Measurements from ENCODE around the gene SEMG2. TPM values are rescaled to one million over a fixed set of nuclear protein-coding genes. Genes with fewer than 3 reads are reported as not detected.

The SEMG2 gene
- total RNA-seq, 1 donor from 2014 or later: not detected

DNA sequence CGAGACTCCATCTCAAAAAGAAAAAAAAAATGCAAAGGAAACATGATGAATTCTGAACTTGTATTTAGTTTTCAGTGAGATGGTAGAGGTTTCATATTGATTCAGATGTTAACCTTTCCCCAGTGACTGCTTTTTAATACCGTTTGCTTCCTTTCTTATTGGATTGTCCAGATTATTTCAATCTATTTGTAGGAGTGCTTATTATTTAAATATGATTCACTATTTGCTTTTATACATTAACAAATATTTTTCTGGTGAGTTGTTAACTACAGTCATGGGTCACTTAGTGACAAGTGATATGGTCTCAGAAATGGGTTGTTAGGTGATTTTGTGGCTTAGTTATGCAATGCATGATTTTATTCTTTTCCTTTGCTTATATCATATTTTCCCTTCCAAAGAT is 38.1 kb upstream of the SEMG2 start:
- TF ChIP-seq, protein P1, sequence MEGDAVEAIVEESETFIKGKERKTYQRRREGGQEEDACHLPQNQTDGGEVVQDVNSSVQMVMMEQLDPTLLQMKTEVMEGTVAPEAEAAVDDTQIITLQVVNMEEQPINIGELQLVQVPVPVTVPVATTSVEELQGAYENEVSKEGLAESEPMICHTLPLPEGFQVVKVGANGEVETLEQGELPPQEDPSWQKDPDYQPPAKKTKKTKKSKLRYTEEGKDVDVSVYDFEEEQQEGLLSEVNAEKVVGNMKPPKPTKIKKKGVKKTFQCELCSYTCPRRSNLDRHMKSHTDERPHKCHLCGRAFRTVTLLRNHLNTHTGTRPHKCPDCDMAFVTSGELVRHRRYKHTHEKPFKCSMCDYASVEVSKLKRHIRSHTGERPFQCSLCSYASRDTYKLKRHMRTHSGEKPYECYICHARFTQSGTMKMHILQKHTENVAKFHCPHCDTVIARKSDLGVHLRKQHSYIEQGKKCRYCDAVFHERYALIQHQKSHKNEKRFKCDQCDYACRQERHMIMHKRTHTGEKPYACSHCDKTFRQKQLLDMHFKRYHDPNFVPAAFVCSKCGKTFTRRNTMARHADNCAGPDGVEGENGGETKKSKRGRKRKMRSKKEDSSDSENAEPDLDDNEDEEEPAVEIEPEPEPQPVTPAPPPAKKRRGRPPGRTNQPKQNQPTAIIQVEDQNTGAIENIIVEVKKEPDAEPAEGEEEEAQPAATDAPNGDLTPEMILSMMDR (conservative IDR thresholded peaks at IDR 0.05; ENCODE audit: low read depth, low read length): no peak
- H3K4me3 ChIP-seq (ENCODE audit: low read depth, low read length): no peak overlapping the region
- DNase-seq (ENCODE audit: low read depth): no peak

DNA sequence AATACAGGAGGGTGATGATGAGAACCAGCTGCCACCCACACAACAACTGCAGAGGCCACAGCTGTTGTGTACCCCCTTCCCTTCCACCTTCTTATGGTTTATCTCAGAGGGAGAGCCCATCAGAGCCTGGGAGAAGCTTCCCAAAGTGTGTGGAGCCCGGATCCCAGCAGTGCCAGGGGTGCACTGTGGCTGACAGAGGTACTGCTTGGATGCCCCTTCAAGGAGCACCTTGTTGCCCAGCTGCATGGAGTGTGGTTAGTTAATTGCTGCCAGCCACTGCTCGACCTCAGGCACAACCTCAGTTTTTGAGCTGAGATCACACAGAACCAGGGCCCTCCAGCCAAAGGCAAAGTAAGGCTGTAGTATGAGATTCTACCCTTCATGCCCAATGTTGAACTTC is 33.5 kb upstream of the SEMG2 start:
- DNase-seq (ENCODE audit: low read depth): no peak
- H3K4me3 ChIP-seq (ENCODE audit: low read depth, low read length): no peak overlapping the region
- TF ChIP-seq, protein P1 (conservative IDR thresholded peaks at IDR 0.05; ENCODE audit: low read depth, low read length): no peak

- no peak overlapping the region for H3K4me3 ChIP-seq (ENCODE audit: low read depth, low read length)
- TF ChIP-seq, protein P1 (conservative IDR thresholded peaks at IDR 0.05; ENCODE audit: low read depth, low read length): no peak
- no peak for DNase-seq (ENCODE audit: low read depth)
Observed at GRCh38 chr20:45189067-45189609, 32.0 kb upstream of the SEMG2 start.

- H3K4me3 ChIP-seq (ENCODE audit: low read depth, low read length): no peak overlapping the region
- TF ChIP-seq, protein P1 (conservative IDR thresholded peaks at IDR 0.05; ENCODE audit: low read depth, low read length): no peak
- no peak for DNase-seq (ENCODE audit: low read depth)
Observed at GRCh38 chr20:45189861-45190260, 31.3 kb upstream of the SEMG2 start.

- H3K4me3 ChIP-seq (ENCODE audit: low read depth, low read length): no peak overlapping the region
- TF ChIP-seq, protein P1 (conservative IDR thresholded peaks at IDR 0.05; ENCODE audit: low read depth, low read length): no peak
- DNase-seq (ENCODE audit: low read depth): no peak
Observed at GRCh38 chr20:45191926-45192325, 29.2 kb upstream of the SEMG2 start.

GRCh38 chr20:45193331-45193730 is 27.8 kb upstream of the SEMG2 start:
- TF ChIP-seq, protein P1 (conservative IDR thresholded peaks at IDR 0.05; ENCODE audit: low read depth, low read length): no peak
- no peak overlapping the region for H3K4me3 ChIP-seq (ENCODE audit: low read depth, low read length)

DNA sequence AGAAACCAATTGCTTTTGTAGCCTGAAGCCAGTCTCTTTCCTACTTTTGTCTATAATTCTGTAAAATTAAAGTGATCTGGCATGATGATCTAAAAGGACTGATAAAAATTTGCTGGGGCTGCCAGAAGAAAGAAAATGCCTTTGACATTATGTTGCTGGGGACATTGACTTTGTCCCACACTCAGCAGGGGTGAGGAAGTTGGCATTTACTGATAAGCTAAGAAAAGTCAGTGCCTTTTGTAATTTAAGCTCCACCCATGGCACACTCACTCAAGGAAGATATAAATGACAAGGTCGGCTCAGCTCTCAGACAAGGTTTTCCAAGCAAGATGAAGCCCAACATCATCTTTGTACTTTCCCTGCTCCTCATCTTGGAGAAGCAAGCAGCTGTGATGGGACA is 14.4 kb upstream of the SEMG2 start, which contains the start of gene SEMG1:
SEMG1 (plus strand) TSS at position 309 of the 400 bp plus-strand sequence; CDS start at position 330, 21 bp downstream.
- TF ChIP-seq, protein P1 (conservative IDR thresholded peaks at IDR 0.05; ENCODE audit: low read depth, low read length): no peak
- no peak within 1 kb of the TSS for H3K4me3 ChIP-seq (ENCODE audit: low read depth, low read length)
- no peak for DNase-seq (ENCODE audit: low read depth)

More at GRCh38 chr20:45193331-45193730, 27.8 kb upstream of the SEMG2 start:
- DNase-seq (ENCODE audit: low read depth): no peak
